HepG2 (cell line): ENCODE results near the gene EPS8L1. TPM values are rescaled to one million over a fixed set of nuclear protein-coding genes. Genes with fewer than 3 reads are reported as not detected.

Source experiments
- ATAC-seq: fragments of 200-7000 bp; cut with Tn5 transposase; 3 replicates; pipeline ENCODE4 v1.9.1; 2020; ENCODE audit warnings: mild to moderate bottlenecking, moderate library complexity
- BruUV-seq: library from RNA; stranded (reverse); fragments of 400-500 nt; replicated peaks from 2 replicates; lab custom pipeline; 2021; lab: Mats Ljungman, UMichigan
- CTCF ChIA-PET: fragments of 300-600 bp; formaldehyde crosslinking; extraction: SDS; loops from one replicate; lab custom pipeline; 2021; ENCODE audit warnings: low total read pairs, inconsistent platforms, low intra/inter-chr PET ratio; lab: Yijun Ruan, JAX
- POLR2A ChIA-PET: fragments of 350-600 bp; sonication (Branson Sonifier 250); formaldehyde crosslinking; loops from one replicate; lab custom pipeline; 2020; ENCODE audit warnings: antibody characterized with exemption, inconsistent platforms; lab: Yijun Ruan, JAX
- DNase-seq: peaks from one replicate; pipeline ENCODE4 v3.0.0-alpha.2; 2015; ENCODE audit warnings: low spot score
- FAIRE-seq: peaks from 3 replicates; lab custom pipeline; 2011; peaks lifted over from hg19 to GRCh38; lab: Jason Lieb, UNC
- H2AFZ ChIP-seq: one replicate; pipeline ENCODE4 v1.6.1; 2011; ENCODE audit warnings: low read length, inconsistent platforms
- H3K27ac ChIP-seq: fragments of 300-600 bp; 3 replicates; pipeline ENCODE4 v1.8.0; 2011; ENCODE audit warnings: mixed run types, mild to moderate bottlenecking, mixed read lengths, low read length, inconsistent platforms; ENCODE audit not compliant: insufficient read depth; ENCODE audit errors: extremely low read length
- H3K27me3 ChIP-seq, 2 experiments: fragments of 200-600 bp in 1 of 2; 2 replicates in 1 of 2; 3 replicates in 1 of 2; pipeline versions ENCODE4 v1.6.0 to v1.8.0; 2011; ENCODE audit warnings: low read length in 2 of 2, mild to moderate bottlenecking in 2 of 2, moderate library complexity in 2 of 2, inconsistent platforms in 1 of 2; ENCODE audit not compliant: insufficient read depth in 2 of 2, control insufficient read depth in 1 of 2
- H3K36me3 ChIP-seq, 2 experiments: fragments of 200-600 bp in 1 of 2; replicated peaks in 1 of 2; 2 replicates in 1 of 2; 3 replicates in 1 of 2; pipeline versions ENCODE4 v1.5.1 to v1.8.0; 2011; ENCODE audit warnings: low read length in 2 of 2, inconsistent platforms in 1 of 2; ENCODE audit not compliant: insufficient read depth in 2 of 2, control insufficient read depth in 1 of 2
- H3K4me1 ChIP-seq: 2 replicates; pipeline ENCODE4 v1.5.1; 2012; ENCODE audit warnings: low read length, inconsistent platforms; ENCODE audit not compliant: insufficient read depth
- H3K4me2 ChIP-seq: 2 replicates; pipeline ENCODE4 v1.6.0; 2011; ENCODE audit warnings: low read depth, low read length, inconsistent platforms
- H3K4me3 ChIP-seq, 3 experiments: fragments of 200-600 bp in 1 of 3; sonication (generic), shearing (Covaris generic) in 1 of 3; replicated peaks in 1 of 3; 2 replicates each; pipeline ENCODE4 v1.5.1; 2011 to 2016; ENCODE audit warnings: low read length in 3 of 3, inconsistent platforms in 2 of 3, low read depth in 2 of 3, mild to moderate bottlenecking in 2 of 3, control low read depth in 1 of 3, mixed read lengths in 1 of 3; ENCODE audit not compliant: insufficient read depth in 1 of 3
- H3K79me2 ChIP-seq: one replicate; pipeline ENCODE4 v1.6.1; 2011; ENCODE audit warnings: low read length, inconsistent platforms; ENCODE audit not compliant: insufficient read depth
- H3K9ac ChIP-seq: 2 replicates; pipeline ENCODE4 v1.6.0; 2011; ENCODE audit warnings: mild to moderate bottlenecking, low read depth, low read length, inconsistent platforms; ENCODE audit not compliant: insufficient read depth
- H3K9me3 ChIP-seq: 2 replicates; pipeline ENCODE4 v1.5.1; 2012; ENCODE audit warnings: mild to moderate bottlenecking, low read length
- H4K20me1 ChIP-seq: 2 replicates; pipeline ENCODE4 v1.6.0; 2011; ENCODE audit warnings: inconsistent platforms, mild to moderate bottlenecking, low read length, moderate library complexity; ENCODE audit not compliant: insufficient read depth
- AGO2 ChIP-seq: fragments of 200-400 bp; formaldehyde crosslinking; optimal IDR thresholded peaks from 2 replicates; pipeline ENCODE3; 2017; ENCODE audit warnings: mild to moderate bottlenecking, low read depth, low read length, moderate library complexity
- CAMTA2 ChIP-seq: sonication (generic); formaldehyde crosslinking; IDR thresholded peaks from 2 replicates; pipeline ENCODE4 v1.4.0; 2020; ENCODE audit warnings: mild to moderate bottlenecking, missing genetic modification reagents, borderline replicate concordance
- FOXP4 ChIP-seq: sonication (generic); formaldehyde crosslinking; IDR thresholded peaks from 2 replicates; pipeline ENCODE4 v1.4.0; 2020; ENCODE audit warnings: missing genetic modification reagents
- MBD4 ChIP-seq: IDR thresholded peaks from 2 replicates; pipeline ENCODE4 v1.6.1; 2012; ENCODE audit warnings: low read length, inconsistent platforms, borderline replicate concordance
- NFIB ChIP-seq: sonication (generic); formaldehyde crosslinking; IDR thresholded peaks from 2 replicates; pipeline ENCODE4 v1.9.0; 2021; ENCODE audit warnings: missing genetic modification reagents, mild to moderate bottlenecking, borderline replicate concordance
- ZNF510 ChIP-seq: sonication (generic); formaldehyde crosslinking; IDR thresholded peaks from 2 replicates; pipeline ENCODE4 v1.4.0; 2020; ENCODE audit warnings: low read depth, mild to moderate bottlenecking, missing genetic modification reagents
- ZNF652 ChIP-seq: IDR thresholded peaks from 2 replicates; pipeline ENCODE4 v1.6.1; 2016; ENCODE audit warnings: low read depth, borderline replicate concordance
- WGBS: methylation state at CpG from one replicate; pipeline ENCODE4 v1.1.6; 2017; ENCODE audit warnings: low lambda C conversion rate; 5-methylcytosine and 5-hydroxymethylcytosine counted together
- in situ Hi-C: cut with HindIII; loops from 2 replicates; pipeline ENCODE4 v1.10.0; 2017; ENCODE audit warnings: low pct_unique_long_range_greater_than_20kb; ENCODE audit not compliant: extremely low pct_ligation_motif_present
- intact Hi-C: fragments of 100-400 bp; cut with micrococcal nuclease; formaldehyde crosslinking; loops from one replicate; pipeline ENCODE4 v1.10.0; 2022; ENCODE audit not compliant: unreplicated experiment
- polyA plus RNA-seq, 8 experiments: library from polyadenylated mRNA; depleted of rRNA in 3 of 8; stranded (reverse) in 7 of 8; unstranded in 1 of 8; fragments of >200 nt; fragmentation: Illumina TruSeq in 4 of 8; extraction: Trizol in 4 of 8; gene quantifications; 2 replicates each; pipeline versions ENCODE4 v1.2.1 to v1.2.3, GENCODE V29; 2011 to 2016; ENCODE audit warnings: low read depth in 4 of 8, missing spikeins in 1 of 8, mixed read lengths in 1 of 8; ENCODE audit not compliant: insufficient read depth in 1 of 8
- total RNA-seq, 5 experiments: library from RNA; depleted of rRNA; stranded (reverse); fragments of >200 nt; fragmentation: Illumina TruSeq; extraction: Trizol; gene quantifications; 2 replicates each; pipeline ENCODE4 v1.2.3, GENCODE V29; 2016; ENCODE audit warnings: low read depth in 1 of 5
- TF ChIP-seq, protein P1 (sequence below): fragments of 450-650 bp; IDR thresholded peaks from 2 replicates; pipeline ENCODE4 v1.6.1; 2017
- TF ChIP-seq, protein P2 (sequence below): sonication (generic); formaldehyde crosslinking; IDR thresholded peaks from 2 replicates; pipeline ENCODE4 v1.4.0; 2020; ENCODE audit warnings: low read depth, mild to moderate bottlenecking, missing genetic modification reagents
- TF ChIP-seq, protein P3 (sequence below): sonication (generic); formaldehyde crosslinking; IDR thresholded peaks from 2 replicates; pipeline ENCODE4 v1.8.1; 2023; ENCODE audit warnings: mild to moderate bottlenecking, inconsistent platforms, moderate library complexity, missing genetic modification reagents, borderline replicate concordance
- TF ChIP-seq, protein P4 (sequence below): sonication (generic); formaldehyde crosslinking; IDR thresholded peaks from 2 replicates; pipeline ENCODE4 v1.8.1; 2023; ENCODE audit warnings: mild to moderate bottlenecking, missing genetic modification reagents

The EPS8L1 gene
- total and polyA plus RNA-seq, 2 of the 13 experiments (the other 11 are each of a cell fraction or from before 2014, with no cell fraction given), result 3.0 to 6.3 TPM

DNA sequence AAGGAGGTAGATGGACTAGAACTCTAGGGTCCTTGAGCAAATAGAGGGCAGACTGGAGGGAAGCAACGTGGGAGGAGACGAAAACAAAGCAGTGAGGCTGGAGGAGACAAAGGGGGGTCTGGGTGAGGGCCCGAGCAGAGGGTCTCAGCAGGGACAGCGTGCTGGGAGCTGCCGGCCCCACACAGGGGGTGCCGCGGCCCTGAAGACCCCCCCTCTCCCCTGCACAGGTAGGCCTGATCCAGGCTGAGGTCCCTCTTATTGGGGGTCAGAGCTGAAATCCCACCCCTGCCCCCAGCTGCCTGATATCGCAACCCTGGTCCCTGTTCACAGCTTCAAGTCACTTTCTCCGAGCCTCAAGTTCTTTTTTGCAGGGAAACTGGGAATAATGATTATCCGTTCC lies 8.7 kb downstream of the EPS8L1 start:
- Histone ChIP-seq H3K4me3 (no peak overlapping the region), H3K9me3 (no peaks in the 10 kb centered on the region), H3K27ac (no peak overlapping the region), H4K20me1 (peaks cover 6% of the 10 kb centered on the region; the same call in 1 of the 2 replicates), H3K79me2 (no peaks in the 10 kb centered on the region)
- POLR2A ChIA-PET, result no interaction called here
- in situ Hi-C loops, result no loop called here
- TF ChIP-seq, protein P1, sequence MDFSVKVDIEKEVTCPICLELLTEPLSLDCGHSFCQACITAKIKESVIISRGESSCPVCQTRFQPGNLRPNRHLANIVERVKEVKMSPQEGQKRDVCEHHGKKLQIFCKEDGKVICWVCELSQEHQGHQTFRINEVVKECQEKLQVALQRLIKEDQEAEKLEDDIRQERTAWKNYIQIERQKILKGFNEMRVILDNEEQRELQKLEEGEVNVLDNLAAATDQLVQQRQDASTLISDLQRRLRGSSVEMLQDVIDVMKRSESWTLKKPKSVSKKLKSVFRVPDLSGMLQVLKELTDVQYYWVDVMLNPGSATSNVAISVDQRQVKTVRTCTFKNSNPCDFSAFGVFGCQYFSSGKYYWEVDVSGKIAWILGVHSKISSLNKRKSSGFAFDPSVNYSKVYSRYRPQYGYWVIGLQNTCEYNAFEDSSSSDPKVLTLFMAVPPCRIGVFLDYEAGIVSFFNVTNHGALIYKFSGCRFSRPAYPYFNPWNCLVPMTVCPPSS, result no peak
- TF ChIP-seq ZNF510 (CRISPR knock-in tag), result no peak
- TF ChIP-seq, protein P2, sequence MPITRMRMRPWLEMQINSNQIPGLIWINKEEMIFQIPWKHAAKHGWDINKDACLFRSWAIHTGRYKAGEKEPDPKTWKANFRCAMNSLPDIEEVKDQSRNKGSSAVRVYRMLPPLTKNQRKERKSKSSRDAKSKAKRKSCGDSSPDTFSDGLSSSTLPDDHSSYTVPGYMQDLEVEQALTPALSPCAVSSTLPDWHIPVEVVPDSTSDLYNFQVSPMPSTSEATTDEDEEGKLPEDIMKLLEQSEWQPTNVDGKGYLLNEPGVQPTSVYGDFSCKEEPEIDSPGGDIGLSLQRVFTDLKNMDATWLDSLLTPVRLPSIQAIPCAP (CRISPR knock-in tag), result no peak
- no peak for TF ChIP-seq CAMTA2
- no peak for TF ChIP-seq FOXP4 (CRISPR knock-in tag)
- no peak for TF ChIP-seq MBD4
- TF ChIP-seq, protein P3, sequence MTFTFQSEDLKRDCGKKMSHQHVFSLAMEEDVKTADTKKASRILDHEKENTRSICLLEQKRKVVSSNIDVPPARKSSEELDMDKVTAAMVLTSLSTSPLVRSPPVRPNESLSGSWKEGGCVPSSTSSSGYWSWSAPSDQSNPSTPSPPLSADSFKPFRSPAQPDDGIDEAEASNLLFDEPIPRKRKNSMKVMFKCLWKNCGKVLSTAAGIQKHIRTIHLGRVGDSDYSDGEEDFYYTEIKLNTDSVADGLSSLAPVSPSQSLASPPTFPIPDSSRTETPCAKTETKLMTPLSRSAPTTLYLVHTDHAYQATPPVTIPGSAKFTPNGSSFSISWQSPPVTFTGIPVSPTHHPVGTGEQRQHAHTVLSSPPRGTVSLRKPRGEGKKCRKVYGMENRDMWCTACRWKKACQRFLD, result no peak
- TF ChIP-seq ZNF652, result no peak
- TF ChIP-seq NFIB (CRISPR knock-in tag), result no peak
- TF ChIP-seq, protein P4, sequence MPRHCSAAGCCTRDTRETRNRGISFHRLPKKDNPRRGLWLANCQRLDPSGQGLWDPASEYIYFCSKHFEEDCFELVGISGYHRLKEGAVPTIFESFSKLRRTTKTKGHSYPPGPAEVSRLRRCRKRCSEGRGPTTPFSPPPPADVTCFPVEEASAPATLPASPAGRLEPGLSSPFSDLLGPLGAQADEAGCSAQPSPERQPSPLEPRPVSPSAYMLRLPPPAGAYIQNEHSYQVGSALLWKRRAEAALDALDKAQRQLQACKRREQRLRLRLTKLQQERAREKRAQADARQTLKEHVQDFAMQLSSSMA, result no peak
- no peak for TF ChIP-seq AGO2
- TF ChIP-seq, all 625 proteins: peak for 0
- H3K4me1 ChIP-seq, result peaks cover 14% of the 10 kb centered on the region; the same call in 1 of the 2 replicates
- no peak overlapping the region for H3K4me2 ChIP-seq
- no peak overlapping the region for H2AFZ ChIP-seq
- CTCF ChIA-PET, result no interaction called here
- FAIRE-seq (no peak), DNase-seq (no peak), ATAC-seq (no peak)
- H3K36me3 ChIP-seq, result no peaks in the 10 kb centered on the region
- intact Hi-C loops, result no loop called here
- no peak overlapping the region for H3K9ac ChIP-seq
- 63% methylated on average over 6 of the region's 10 CpGs for WGBS
- BruUV-seq, result no TSS peak
- peaks cover 0 to 3% of the 10 kb centered on the region in 2 experiments; a peak in 1 of 5 replicates for H3K27me3 ChIP-seq
